Heart right ventricle (tissue), 16 donors: ENCODE measurements around the gene ATP11A. TPM values are rescaled to one million over a fixed set of nuclear protein-coding genes. Genes with fewer than 3 reads are reported as not detected.

ENCODE experiments used
- ATAC-seq, 8 donors: fragments of 200-7000 bp; cut with Tn5 transposase; one replicate each; pipeline ENCODE4 v1.9.1; 2020; ENCODE audit warnings: mild to moderate bottlenecking in 8 of 8, moderate library complexity in 8 of 8, moderate number of reproducible peaks in 1 of 8
- DNase-seq, 2 donors: peaks; one replicate each; pipeline ENCODE4 v3.0.0-alpha.2; 2020
- H3K27ac ChIP-seq, 10 donors: fragments of 200-600 bp; sonication (generic) in 2 of 10; one replicate each; pipeline versions ENCODE4 v1.5.0 to v1.8.0; 2020 to 2022; ENCODE audit warnings: mild to moderate bottlenecking in 3 of 10
- H3K27me3 ChIP-seq, 7 donors: fragments of 200-600 bp; one replicate each; pipeline ENCODE4 v1.8.0; 2021 to 2022; ENCODE audit warnings: mild to moderate bottlenecking in 2 of 7
- H3K36me3 ChIP-seq, 9 donors: fragments of 200-600 bp; sonication (generic) in 1 of 9; one replicate each; pipeline versions ENCODE4 v1.5.0 to v1.8.0; 2020 to 2022; ENCODE audit warnings: mild to moderate bottlenecking in 2 of 9
- H3K4me1 ChIP-seq, 9 donors: fragments of 200-600 bp; sonication (generic) in 1 of 9; one replicate each; pipeline versions ENCODE4 v1.5.0 to v1.8.0; 2020 to 2022; ENCODE audit warnings: mild to moderate bottlenecking in 4 of 9
- H3K4me3 ChIP-seq, 10 donors: fragments of 200-600 bp; sonication (generic) in 2 of 10; one replicate each; pipeline versions ENCODE4 v1.5.0 to v1.8.0; 2020 to 2022; ENCODE audit warnings: mild to moderate bottlenecking in 7 of 10, moderate library complexity in 2 of 10
- H3K9me3 ChIP-seq, 11 donors: fragments of 200-600 bp in 10 of 11; sonication (generic) in 2 of 11; one replicate each; pipeline versions ENCODE4 v1.5.0 to v1.8.0; 2013 to 2022; ENCODE audit warnings: mild to moderate bottlenecking in 2 of 11, control low read depth in 1 of 11, moderate library complexity in 1 of 11
- WGBS, 2 donors: extraction: QIAGEN DNeasy Blood & Tissue Kit; methylation state at CpG; one replicate each; pipeline ENCODE4 v1.1.7; 2013; ENCODE audit warnings: inconsistent platforms in 1 of 2; 5-methylcytosine and 5-hydroxymethylcytosine counted together
- intact Hi-C, 10 donors: fragments of 100-400 bp; cut with DNase I; formaldehyde crosslinking; loops; one replicate each; pipeline versions ENCODE4 v1.11.1 to v1.14.2; 2022
- polyA plus RNA-seq, 2 donors: library from polyadenylated mRNA; stranded (reverse); fragments of 200-250 nt; gene quantifications; one replicate each; pipeline ENCODE4 v1.2.3, GENCODE V29; 2013
- total RNA-seq, 10 donors: library from RNA; stranded (reverse); fragmentation: NEBNext Ultra II Directional in 3 of 10; extraction: Animal tissue kit (Norgen Biotek cat#: 25700) in 3 of 10; gene quantifications; one replicate each; pipeline versions ENCODE4 v1.2.1 to v1.2.4, GENCODE V29; 2021 to 2023
- TF ChIP-seq, protein P1 (sequence below), 9 donors: fragments of 200-600 bp; sonication (generic) in 2 of 9; IDR thresholded peaks; one replicate each; pipeline versions ENCODE4 v1.5.0 to v1.8.0; 2021 to 2022; ENCODE audit warnings: antibody characterized with exemption in 9 of 9, mild to moderate bottlenecking in 5 of 9, moderate library complexity in 1 of 9
- donor health status: Arrhythmogenic right ventricular cardiomyopathy.
- donor health status: ischemic (EF 13 %, LVEDD 7.1; RV severe dilation, severe dysfunction).
- donor health status: healthy with polysubstance abuse.
- donor health status: DM: no; HTN: yes; CAD: no.
- donor health status: DM: no; HTN: no; CAD: no.
- donor health status: ischemic (EF 25% LVEDD 6.9; RV normal size, moderate dysfunction).
- donor health status: ischemic (EF 25% LVEDD 5.7; RV mildly dilated, moderate dysfunction).
- donor health status: healthy.
- donor health status: DM: yes; HTN: yes; CAD: no.
- donor health status: Ischemic cardiomyopathy.
- donor health status: ischemic (EF 35%, LVEDD 5.7; RV mildly dilated, moderate dysfunction).
- donor health status: nonischemic (EF 11% LVEDD 7.7; RV severe dilation, severe dysfunction).
- donor health status: DM: yes; HTN: yes; CAD: no.
- donor health status: PGD.
- donor health status: ischemic (EF 29% LVEDD 5.4; RV normal size, mild dysfunction).
- donor health status: nonischemic (EF 23%, LVEDD 6.1; RV moderate dilation, normal function).

Gene ATP11A
- total and polyA plus RNA-seq, 12 donors, result 20.0 to 164 (median 107) TPM

GRCh38 chr13:112845511-112846144 lies 155.8 kb downstream of the ATP11A start:
- no peaks in the 10 kb centered on the region for H3K27me3 ChIP-seq
- 93 to 96% methylated on average over 13 to 23 of the region's 23 CpGs for WGBS, 2 donors
- TF ChIP-seq, protein P1, sequence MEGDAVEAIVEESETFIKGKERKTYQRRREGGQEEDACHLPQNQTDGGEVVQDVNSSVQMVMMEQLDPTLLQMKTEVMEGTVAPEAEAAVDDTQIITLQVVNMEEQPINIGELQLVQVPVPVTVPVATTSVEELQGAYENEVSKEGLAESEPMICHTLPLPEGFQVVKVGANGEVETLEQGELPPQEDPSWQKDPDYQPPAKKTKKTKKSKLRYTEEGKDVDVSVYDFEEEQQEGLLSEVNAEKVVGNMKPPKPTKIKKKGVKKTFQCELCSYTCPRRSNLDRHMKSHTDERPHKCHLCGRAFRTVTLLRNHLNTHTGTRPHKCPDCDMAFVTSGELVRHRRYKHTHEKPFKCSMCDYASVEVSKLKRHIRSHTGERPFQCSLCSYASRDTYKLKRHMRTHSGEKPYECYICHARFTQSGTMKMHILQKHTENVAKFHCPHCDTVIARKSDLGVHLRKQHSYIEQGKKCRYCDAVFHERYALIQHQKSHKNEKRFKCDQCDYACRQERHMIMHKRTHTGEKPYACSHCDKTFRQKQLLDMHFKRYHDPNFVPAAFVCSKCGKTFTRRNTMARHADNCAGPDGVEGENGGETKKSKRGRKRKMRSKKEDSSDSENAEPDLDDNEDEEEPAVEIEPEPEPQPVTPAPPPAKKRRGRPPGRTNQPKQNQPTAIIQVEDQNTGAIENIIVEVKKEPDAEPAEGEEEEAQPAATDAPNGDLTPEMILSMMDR (IDR thresholded peaks at IDR 0.05), result no peak
- H3K4me3 ChIP-seq, result no peak overlapping the region
- intact Hi-C loops, result loop anchor here in 1 of 10 donors (10.0 kb wide), 1 partner anchor 201 kb away; no protein-coding TSS in a partner anchor
- H3K27ac ChIP-seq, result no peak overlapping the region
- ATAC-seq (no peak), DNase-seq (no peak)
- peaks cover 0 to 12% (median 0%) of the 10 kb centered on the region in 11 donors for H3K9me3 ChIP-seq
- H3K4me1 ChIP-seq, result peaks cover 0 to 22% (median 8%) of the 10 kb centered on the region in 9 donors
- H3K36me3 ChIP-seq, result peaks cover 0 to 87% (median 30%) of the 10 kb centered on the region in 9 donors

DNA sequence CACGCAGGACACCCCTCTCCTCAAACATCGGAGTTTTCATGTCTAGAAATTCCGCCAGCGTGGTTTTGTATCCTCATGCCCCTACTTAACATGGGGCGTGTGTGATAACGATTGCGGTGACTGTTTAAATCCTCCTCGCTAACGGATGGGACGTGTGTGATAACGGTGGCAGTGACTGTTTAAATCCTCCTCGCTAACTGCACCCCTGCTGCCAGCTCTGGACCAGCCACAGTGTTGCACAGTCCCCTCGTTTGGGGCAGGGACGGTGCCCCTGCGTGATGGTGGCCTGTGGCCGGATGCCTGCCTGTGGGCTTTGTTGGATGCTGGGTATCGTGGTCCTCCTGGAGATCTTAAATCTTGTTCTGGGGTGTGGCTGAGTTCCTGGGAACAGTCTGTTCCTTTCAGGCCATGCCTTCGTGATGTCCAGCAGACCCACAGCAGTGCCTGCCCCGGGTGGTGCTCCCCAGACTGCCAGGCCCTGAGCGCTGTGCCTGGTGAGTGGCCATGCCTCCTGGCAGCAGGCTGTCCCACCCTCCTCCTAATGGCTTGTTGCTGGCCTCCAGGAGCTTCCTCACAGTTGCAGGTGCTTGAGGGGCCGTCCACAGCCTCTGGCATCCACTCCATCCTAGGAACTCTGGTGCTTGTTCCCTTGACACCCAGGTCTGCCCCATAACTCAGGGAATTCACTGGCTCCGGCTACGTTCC lies 156.7 kb downstream of the ATP11A start:
- intact Hi-C loops, result loop anchor here in 1 of 10 donors (10.0 kb wide), 1 partner anchor 202 kb away; no protein-coding TSS in a partner anchor
- WGBS, 2 donors, result 90 to 97% methylated on average over 23 of the region's 23 CpGs

GRCh38 chr13:112849500-112849899 lies 159.7 kb downstream of the ATP11A start:
- Histone ChIP-seq H3K4me1 (no peaks in the 10 kb centered on the region), H3K27me3 (no peaks in the 10 kb centered on the region), H3K27ac (no peak overlapping the region), H3K4me3 (no peak overlapping the region), H3K36me3 (peaks cover 0 to 90% (median 32%) of the 10 kb centered on the region in 9 donors), H3K9me3 (peaks cover 0 to 12% (median 0%) of the 10 kb centered on the region in 11 donors)
- ATAC-seq, result no peak
- WGBS, 2 donors, result 70 to 73% methylated on average over 6 of the region's 6 CpGs
- no peak for DNase-seq
- intact Hi-C loops, result loop anchor here in 1 of 10 donors (10.0 kb wide), 1 partner anchor 205 kb away; no protein-coding TSS in a partner anchor
- TF ChIP-seq, protein P1 (IDR thresholded peaks at IDR 0.05), result no peak

More for the DNA sequence above, 156.7 kb downstream of the ATP11A start:
- DNase-seq, result no peak
- ATAC-seq, result no peak
- H3K9me3 ChIP-seq, result peaks cover 0 to 12% (median 0%) of the 10 kb centered on the region in 11 donors
- H3K27ac ChIP-seq, result no peak overlapping the region
- no peak overlapping the region for H3K4me3 ChIP-seq
- H3K27me3 ChIP-seq, result no peaks in the 10 kb centered on the region
- peaks cover 0 to 16% (median 6%) of the 10 kb centered on the region in 9 donors for H3K4me1 ChIP-seq
- peaks cover 0 to 89% (median 35%) of the 10 kb centered on the region in 9 donors for H3K36me3 ChIP-seq
- TF ChIP-seq, protein P1 (IDR thresholded peaks at IDR 0.05), result no peak

- no peaks in the 10 kb centered on the region for H3K27me3 ChIP-seq
- no peak for DNase-seq
- TF ChIP-seq, protein P1 (IDR thresholded peaks at IDR 0.05), result no peak
- intact Hi-C loops, result no loop called here
- H3K4me3 ChIP-seq, result no peak overlapping the region
- 96 to 98% methylated on average over 6 of the region's 6 CpGs for WGBS, 2 donors
- no peak overlapping the region for H3K27ac ChIP-seq
- peaks cover 0 to 12% (median 0%) of the 10 kb centered on the region in 11 donors for H3K9me3 ChIP-seq
- no peaks in the 10 kb centered on the region for H3K4me1 ChIP-seq
- H3K36me3 ChIP-seq, result peaks cover 0 to 93% (median 38%) of the 10 kb centered on the region in 9 donors
- ATAC-seq, result no peak
Measured at GRCh38 chr13:112850273-112850672, 160.4 kb downstream of the ATP11A start.
